Endometrium (tissue), 2 donors: Measurements from ENCODE around the gene LPGAT1.
"Not testable (repeated sequence)": the region's sequence is repeated elsewhere in the genome, so short reads cannot be mapped to it uniquely, and the experiment has no call there.

Source experiments
- FAIRE-seq: peaks from 2 replicates; lab custom pipeline; 2012; peaks lifted over from hg19 to GRCh38; lab: Jason Lieb, UNC
- donor health status: control.
- donor health status: control.

Gene LPGAT1

DNA sequence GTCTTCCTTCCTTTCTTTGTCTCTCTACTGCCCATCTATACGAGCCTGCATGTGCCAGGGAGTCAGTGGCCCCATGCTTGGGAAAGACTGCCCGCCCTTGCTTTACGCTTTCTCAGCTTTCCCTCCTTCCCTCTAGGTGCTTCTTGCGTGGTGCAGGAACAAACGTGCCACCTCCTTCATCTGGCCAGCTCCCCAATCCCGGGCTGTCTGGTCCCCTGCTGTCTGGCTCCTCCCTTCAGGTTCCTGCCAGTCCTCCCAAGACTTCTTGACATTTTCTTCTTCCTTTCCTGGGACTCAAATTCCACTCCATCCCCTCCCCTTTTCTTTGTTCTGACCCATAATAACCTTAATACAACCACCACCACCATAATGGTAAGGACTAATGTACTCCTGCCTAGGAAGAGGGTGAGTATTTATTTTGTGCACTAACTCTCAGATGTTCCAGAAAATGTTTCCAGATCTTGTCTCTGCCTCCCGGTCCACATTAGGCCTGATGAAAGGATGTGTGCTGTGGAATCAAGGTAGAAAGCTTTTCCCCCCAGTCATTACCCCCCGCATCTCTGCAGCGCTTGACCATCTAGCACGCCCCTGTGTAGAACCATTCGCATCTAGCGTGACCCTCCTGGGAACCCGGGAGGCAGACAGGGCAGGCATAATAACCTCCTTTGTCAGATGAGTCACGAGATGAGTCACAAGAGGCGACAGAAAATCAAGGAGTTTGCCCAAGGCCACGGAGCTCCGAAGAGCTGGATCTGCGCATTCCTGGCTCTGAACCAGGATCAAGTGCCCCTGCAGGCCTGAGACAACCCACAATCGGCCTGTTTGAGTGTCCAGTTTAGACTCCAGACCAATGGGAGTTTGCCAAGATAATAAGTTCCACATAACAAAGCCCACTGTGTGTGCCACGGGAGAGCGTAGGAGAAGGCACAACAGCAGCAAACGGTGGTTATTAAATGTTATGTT, 95.1 kb downstream of the LPGAT1 start:
- no peak for FAIRE-seq

DNA sequence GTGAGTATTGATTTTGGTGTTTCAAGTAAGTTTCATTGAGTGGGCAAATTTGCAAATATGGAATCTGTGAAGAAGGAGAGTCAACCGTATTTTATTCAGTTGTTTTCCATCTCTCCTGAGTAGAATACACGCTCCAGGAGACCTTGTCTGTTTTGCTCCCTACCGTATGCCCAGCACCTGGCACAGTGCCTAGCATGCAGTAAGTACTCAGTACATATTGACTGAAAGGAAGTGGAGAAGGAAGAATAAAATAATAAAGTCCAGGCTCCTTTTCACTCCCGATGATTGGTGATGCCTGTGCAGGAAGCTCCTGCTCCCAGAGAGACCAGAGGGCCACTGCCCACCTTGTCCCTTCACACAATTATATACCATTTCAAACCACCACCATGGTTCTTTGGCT, 95.8 kb downstream of the LPGAT1 start:
- FAIRE-seq = no peak

DNA sequence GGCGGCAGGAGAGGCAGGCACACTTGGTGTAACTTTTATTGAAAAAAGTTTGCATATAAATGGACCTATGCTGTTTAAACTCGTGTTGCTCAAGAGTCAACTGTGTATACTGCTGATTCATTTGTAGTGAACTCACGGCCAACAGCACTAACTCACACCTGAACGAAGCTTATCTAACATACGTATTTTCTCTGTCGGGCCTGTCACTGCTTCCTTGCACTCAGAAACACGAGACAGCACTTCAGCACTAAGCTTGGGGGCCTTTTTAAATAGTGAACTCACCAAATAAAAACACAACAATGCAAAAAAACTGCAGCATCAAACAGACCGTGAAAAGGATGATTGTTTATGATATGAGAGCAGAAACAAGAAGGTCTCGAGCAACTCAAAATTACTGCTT, 96.2 kb downstream of the LPGAT1 start:
- no peak for FAIRE-seq

DNA sequence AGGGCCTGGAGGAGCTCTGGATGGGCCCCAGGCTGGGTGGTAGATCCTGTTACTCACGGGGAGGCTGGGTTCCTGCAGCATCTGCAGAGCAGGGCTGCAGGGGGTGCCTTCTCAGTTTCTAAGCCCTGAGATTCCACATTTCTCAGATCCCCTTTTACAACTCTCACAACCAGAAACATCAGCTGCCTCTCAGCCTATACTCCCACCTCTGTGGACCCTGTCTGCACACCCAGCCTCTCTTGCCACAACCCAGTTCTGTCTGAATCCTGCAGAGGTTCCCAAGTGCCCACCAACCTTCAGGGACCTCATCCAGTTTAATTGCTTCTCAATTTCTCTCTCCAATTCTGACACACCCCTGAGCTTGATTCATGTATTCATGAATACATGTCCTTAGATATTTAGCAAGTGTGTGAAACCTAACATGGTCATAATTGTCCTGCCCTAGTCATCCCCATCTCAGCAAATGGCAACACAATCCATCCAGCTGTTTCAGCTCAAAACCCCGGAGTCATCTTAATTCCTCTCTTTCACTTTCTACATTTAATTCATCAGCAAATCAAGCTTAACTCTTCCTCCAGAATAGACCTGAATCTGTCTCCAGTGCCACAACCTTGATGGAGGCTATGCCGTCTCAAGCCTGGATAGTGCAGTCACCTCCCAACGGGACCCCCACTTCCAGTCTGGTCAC, 98.1 kb downstream of the LPGAT1 start:
- FAIRE-seq = no peak

DNA sequence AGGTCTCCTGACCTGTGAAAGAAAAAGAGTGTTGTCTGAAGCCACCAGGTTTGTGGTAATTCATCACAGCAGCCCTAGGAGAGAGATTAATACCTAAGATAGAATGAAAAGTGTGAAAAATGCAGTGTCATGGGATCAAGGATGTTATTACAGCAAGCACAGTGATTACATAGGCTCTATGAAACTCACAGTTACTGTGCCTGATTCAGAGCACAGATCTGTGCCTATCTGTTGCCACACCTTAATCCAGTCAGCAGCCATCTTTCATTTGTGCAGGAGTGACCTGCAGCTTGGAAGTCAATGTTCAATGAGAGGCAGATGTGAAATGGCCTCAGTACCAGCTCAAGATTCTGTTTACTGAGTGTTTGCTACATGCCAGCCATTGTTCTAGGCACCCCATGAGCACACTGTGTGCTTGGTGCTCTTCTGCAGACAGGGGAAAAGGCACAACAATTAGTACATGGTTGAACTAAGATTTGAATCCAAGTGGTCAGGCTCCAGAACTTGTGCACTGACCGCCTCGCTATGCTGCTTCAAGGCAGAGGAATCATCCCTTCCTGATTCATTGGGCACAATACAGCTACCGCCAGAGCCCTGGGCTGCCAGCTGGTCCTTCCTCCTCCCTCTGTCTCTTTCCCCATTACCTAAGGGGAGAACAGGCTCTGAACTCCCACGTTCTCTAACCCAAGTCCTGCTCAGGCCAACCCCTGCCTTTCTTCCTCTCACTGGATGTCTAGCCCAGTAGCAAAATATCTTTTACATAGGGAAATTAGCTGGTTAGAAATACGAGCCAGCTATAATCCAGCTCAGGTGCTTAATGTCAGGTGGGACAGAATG, 98.9 kb downstream of the LPGAT1 start:
- no peak for FAIRE-seq

DNA sequence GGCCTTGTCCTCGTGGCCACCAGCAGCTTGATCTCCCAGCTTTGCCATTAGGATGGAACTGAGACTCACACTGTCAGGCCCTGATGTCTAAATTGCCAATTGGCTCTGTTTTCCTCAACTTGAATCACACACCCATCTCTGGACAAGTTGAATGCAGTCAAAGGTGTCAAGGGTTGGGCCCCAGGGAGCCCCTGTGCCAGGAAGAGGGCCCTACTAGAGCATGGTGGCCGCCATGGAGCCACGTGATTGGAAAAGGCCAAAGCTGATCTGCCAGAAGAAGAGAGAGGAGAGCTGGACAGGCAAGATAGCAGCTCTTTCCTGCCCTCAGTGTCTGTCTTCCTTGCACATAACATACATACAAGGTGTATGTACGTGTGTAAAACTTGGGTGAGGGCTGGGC, 100.2 kb downstream of the LPGAT1 start:
- FAIRE-seq = no peak

DNA sequence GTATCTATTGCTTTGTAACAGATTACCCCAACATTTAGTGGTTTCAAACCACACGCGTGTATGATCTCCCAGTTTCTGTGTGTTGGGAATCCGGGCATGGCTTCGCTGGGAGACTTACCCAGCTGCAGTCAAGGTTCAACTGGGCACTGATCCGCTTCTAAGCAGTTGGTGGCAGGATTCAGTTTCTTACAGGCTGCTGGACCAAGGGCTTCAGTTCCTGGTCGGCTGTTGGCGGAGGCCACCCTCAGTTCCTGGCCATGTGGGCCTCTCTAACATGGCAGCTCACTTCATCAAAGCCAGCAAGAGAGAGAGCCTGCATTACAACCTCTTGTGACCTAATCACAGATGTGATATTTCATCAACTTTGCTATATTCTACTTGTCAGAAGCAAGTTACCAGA, 101.3 kb downstream of the LPGAT1 start:
- no peak for FAIRE-seq

DNA sequence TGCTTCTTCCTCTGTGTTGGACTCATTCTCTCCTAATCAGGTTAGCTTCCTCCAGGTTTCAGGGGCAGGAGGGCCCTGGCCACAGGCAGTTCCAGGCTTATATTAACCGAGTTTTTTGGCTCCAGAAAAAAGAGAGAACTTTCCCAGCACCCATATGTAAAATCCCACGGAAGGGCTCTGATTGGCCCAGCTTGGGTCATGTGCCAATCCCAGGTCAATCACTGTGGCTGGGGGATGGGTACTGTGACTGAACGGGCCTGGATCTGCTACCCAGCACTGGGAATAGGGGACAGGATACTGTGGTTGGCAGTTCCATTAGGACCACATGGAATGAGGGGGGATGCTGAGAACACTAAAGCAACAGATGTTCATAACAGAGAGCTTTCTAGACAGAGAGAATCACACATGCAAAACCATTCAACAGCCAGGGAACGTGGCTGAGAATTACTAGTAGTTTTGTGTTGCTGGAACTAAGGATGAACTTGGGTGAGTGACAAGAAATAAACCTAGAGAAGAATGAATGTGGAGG, 104.0 kb downstream of the LPGAT1 start:
- no peak for FAIRE-seq

DNA sequence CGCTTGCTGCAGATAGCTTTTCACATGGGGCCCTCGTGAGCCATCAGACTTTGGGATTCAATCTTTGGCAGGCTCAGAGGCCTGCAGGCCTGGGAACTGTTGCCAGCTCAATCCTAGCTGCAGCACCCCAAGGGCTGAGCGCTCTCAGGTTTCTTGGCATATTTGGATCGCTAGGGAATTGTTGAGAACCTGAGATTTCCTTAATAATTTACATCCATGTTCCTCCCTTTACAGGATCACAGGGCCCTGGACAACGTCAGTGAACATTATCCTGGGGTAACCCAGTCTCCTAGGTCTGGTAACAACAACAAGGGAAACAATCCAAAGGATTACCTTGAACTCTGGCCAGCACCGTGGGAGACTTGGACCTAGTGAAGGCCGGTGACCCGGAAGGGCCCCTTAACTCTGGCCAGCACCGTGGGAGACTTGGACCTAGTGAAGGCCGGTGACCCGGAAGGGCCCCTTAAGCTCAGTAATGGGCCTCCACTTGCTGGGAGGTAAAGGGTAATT, 105.8 kb downstream of the LPGAT1 start:
- FAIRE-seq = no peak

DNA sequence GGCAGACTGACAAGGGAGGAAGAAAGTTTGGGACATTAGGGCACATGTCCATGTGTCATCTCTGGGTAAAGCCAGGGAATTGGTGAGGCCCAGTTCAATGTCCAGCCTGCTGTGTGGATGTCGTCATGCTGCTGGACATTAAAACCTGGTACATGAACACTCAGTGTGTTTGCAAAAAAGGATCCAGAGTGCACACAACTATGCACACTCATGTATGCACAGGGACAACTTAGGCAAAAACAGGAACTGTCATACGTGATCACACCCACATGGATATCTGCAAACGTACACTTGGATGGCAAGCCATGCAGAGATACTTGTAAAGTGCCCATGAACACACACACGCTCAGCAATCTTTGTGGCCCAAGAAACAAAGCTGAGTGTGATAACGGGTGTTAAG, 107.3 kb downstream of the LPGAT1 start:
- no peak for FAIRE-seq

DNA sequence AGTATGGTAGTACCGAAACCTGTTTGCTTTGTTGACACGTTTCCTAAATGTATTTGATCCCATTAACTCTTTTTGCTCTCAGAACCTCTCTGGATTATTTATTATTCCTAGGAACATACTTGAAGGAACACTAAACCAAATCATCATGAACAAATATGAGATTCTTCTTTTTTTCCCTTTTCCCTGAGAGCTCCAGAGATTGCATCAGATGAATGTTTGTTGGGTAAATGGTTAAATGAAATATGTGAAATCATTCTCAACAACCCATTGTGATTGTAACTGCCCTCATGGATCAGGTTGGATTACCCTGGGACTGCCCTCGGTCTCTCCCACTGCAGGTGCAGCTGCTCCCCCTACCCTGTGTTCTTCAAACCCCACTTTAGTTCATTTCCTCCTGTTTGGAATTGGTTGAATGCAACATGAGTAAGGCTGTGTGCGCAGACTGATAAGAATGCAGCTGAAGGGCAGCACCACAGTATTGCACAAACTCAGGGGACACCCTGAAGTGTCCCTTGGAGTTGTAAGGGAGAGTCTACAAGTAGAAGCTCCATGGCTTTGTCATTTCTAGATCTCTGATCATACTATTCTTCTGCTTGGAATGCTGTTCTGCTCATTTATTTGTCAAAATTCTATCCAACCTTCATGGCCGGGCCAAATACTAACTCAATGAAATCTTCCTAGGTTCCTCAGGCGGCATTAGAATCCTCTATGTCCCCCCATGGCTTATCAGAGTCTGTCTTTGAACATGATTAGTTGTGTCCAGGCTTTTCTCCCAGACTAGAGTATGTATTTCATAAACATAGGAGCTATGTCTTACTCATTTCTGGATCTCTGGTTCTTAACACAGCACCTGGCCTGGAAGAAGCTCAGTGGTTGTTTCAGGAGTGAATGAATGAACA, 108.0 kb downstream of the LPGAT1 start:
- no peak for FAIRE-seq

DNA sequence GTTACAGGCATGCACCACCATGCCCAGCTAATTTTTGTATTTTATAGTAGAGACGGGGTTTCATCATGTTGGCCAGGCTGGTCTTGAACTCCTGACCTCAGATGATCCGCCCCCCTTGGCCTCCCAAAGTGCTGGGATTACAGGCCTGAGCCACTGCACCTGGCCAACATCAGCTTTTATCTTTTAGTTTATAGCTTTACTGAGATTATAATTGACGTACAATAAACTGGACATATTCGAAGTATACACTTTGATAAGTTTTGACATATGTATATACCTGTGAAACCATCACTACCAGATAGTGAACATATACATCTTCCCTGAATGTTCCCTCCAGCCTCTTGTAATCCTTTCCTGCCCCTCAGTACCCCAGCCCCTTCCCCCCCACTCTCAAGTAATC, 114.0 kb downstream of the LPGAT1 start:
- FAIRE-seq = not testable (repeated sequence)

DNA sequence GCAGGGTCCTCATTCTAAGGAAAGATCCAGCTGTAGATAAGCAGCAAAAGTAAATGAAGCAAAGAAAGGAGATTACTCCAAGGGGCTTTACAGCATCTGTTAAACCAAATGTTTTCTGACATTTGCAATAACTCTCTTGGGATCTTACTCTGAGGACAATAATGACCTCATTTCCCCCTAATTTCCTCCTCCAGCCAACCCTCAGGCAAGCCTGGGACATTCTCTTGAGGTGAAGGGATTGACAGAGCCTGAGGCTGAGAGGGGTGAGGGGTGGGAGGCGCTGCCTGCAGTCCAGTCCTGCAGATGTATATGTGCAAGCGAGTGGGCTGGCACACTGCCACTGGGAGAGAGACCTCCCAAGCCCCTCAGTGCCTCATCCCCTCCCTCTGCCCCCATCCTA, 114.6 kb downstream of the LPGAT1 start:
- no peak for FAIRE-seq

DNA sequence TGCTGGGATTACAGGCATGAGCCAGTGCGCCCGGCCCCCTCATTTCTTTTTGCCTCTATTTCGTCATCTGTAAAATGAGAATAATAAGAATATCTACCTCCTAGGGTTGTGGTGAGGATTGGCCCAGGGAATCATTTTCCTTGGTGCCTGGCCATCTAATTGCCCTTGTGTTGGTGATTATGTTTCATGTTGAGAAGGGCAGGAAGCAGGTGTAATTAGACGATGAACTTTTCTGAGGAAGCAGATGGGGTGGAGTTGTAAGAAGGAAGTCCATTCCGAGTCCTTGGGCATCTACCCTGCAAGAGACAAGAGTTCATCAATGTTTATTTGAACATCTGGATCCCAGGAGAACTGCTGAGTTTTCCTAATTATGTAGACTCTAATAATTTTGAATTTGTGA, 116.4 kb downstream of the LPGAT1 start:
- no peak for FAIRE-seq

DNA sequence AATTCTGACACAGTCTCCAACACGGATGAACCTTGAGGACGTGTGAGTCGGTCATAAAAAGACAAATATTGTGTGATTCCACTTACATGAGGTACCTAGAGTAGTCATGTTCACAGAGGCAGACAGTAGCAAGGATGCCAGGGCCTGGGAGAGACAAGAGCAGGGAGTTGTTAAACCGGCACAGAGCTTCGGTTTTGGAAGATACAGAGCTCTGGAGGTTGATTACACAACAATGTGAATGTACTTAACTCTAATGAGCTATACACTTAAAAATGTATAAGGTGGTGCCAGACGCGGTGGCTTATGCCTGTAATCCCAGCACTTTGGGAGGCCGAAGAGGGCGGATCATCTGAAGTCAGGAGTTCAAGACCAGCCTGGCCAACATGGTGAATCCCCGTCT, 117.3 kb downstream of the LPGAT1 start:
- FAIRE-seq = no peak

DNA sequence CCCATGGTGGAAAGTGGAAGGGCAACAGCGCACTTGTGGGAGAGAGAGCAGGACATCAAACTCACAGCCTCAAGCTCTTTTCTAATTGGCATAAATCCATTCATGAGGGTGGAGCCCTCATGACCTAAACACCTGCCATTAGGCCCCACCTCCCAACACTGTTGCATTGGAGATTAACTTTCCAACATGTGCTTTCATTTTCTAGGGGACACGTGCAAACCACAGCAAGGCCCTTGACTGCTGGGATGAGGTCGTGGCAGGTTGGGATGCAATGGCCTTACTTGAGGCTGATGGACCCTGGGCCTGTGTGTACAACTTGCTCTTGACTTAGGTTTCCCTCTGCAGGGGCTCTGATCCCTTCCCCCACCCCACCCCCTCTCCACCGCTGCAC, 119.3 kb downstream of the LPGAT1 start:
- no peak for FAIRE-seq

DNA sequence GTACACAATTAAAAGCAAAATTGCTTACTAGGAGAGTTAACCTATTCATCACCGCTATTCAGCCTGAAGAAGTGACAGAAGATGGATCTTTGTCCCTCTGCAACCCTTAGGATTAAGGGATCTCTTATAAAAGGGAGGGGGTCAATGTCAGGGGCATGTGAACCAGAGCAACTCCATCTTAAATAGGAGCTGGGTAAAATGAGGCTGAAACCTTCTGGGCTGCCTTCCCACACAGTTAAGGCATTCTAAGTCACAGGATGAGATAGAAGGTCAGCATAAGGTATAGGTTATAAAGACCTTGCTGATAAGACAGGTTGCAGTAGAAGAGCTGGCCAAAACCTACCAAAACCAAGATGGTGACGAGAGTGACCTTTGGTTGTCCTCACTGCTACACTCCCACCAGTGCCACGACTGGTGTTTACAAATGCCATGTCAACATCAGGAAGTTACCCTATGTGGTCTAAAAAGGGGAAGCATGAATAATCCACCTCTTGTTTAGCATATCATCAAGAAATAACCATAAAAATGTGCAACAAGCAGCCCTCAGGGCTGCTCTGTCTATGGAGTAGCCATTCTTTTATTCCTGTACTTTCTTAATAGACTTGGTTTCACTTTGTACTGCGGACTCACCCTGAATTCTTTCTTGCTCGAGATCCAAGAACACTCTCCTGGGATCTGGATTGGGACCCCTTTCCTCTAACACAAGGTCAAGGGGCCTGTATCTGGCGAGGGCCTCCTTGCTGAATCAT, 119.8 kb downstream of the LPGAT1 start:
- no peak for FAIRE-seq

DNA sequence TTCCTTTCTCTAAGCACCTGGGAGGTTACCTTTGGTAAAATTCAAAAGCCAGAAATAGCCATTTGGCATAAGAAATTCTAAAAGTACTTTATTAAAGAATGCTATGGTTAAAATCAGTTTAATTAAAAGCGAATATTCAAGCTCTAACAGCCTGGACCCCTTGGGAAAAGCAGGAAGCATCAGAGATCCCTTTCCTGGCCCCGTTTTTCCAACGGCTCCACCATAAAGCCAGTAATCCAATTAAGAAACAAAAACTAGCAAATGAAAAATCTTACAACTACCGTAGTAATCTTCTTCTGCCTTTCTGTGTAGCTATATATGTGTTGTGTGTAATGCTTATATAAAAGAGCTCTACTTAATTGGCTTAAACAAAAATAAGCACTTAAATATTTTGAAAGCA, 121.6 kb downstream of the LPGAT1 start:
- FAIRE-seq = no peak

DNA sequence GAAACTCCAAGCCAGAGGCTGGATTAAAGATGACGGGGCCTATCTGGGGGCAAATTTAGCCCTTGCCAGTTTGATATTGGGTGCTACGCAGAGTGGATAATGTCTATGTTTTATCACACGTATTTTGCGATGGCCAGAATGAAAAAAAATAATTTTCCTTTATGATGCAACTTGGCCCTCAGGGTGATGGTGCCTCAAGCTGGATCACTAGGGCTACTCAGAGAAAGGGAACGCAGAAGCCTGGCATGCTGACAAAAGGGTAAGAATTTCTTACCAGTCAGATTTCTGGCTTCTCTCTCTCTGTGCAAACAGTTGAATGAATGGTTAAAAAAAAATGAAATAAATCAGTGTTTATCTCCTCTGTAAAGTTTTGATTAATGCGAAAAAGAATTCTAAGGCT, 122.6 kb downstream of the LPGAT1 start:
- FAIRE-seq = no peak

DNA sequence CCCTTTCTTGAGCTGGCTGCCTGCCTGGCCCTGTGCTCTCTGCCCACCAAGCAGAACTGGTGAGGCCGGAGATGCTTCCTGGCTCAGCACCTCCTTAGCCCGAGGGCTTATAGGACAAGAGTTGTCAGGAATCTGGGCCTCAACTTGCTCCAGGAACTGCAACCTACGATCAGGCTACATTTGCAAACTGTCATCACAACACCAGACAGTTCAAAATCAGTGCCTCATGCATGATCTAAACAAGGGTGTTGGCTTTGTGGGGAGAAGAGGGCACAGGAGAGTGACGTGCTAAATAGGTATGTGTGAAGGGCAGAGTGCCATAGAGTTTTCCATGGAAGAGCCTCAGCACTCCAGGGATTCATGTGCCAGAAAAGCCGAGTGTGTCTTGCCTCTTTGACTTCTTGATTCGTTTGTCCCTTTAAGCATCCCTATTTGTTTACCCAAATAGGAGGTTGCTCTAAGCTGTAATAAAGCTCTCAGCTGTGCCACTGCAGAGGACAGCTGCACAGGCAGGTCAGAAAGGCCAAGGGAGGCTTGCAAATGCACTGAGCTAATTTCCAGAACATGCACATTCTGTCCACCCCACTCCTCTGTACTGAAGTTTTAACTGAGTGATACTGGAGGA, 125.0 kb downstream of the LPGAT1 start:
- FAIRE-seq = no peak
